Heart left ventricle (tissue), 16 donors: Measurements from ENCODE around the gene TSC22D4. TPM values are rescaled to one million over a fixed set of nuclear protein-coding genes. Genes with fewer than 3 reads are reported as not detected.
A peak's percentile ranks its signal among the peaks of the same experiment; 100 is the strongest.

ENCODE experiments used
- ATAC-seq, 4 donors: fragments of 200-7000 bp; cut with Tn5 transposase; one replicate each; pipeline ENCODE4 v1.9.1; 2020 to 2022; ENCODE audit warnings: moderate library complexity in 4 of 4, mild to moderate bottlenecking in 3 of 4, moderate number of reproducible peaks in 1 of 4
- DNase-seq, 5 donors: peaks; one replicate each; pipeline ENCODE4 v3.0.0-alpha.2; 2020
- H3K27ac ChIP-seq, 12 donors: fragments of 200-600 bp; sonication (generic) in 4 of 12; one replicate each; pipeline versions ENCODE4 v1.5.0 to v1.8.0; 2016 to 2022; ENCODE audit warnings: mild to moderate bottlenecking in 2 of 12
- H3K27me3 ChIP-seq, 9 donors: fragments of 200-600 bp; sonication (generic) in 2 of 9; one replicate each; pipeline versions ENCODE4 v1.5.1 to v1.8.0; 2016 to 2022; ENCODE audit warnings: mild to moderate bottlenecking in 3 of 9
- H3K36me3 ChIP-seq, 9 donors: fragments of 200-600 bp; sonication (generic) in 2 of 9; one replicate each; pipeline versions ENCODE4 v1.5.0 to v1.8.0; 2018 to 2022; ENCODE audit warnings: mild to moderate bottlenecking in 2 of 9
- H3K4me1 ChIP-seq, 12 donors: fragments of 200-600 bp; sonication (generic) in 4 of 12; one replicate each; pipeline versions ENCODE4 v1.5.0 to v1.8.0; 2016 to 2022; ENCODE audit warnings: mild to moderate bottlenecking in 3 of 12
- H3K4me3 ChIP-seq, 12 donors: fragments of 200-600 bp; sonication (generic) in 4 of 12; one replicate each; pipeline versions ENCODE4 v1.5.0 to v1.8.0; 2017 to 2022; ENCODE audit warnings: mild to moderate bottlenecking in 9 of 12, moderate library complexity in 4 of 12
- H3K9me3 ChIP-seq, 12 donors: fragments of 200-600 bp; sonication (generic) in 4 of 12; one replicate each; pipeline versions ENCODE4 v1.5.0 to v1.8.0; 2016 to 2022; ENCODE audit warnings: mild to moderate bottlenecking in 1 of 12
- CTCF ChIP-seq, 12 donors: fragments of 200-600 bp; sonication (generic) in 4 of 12; IDR thresholded peaks; one replicate each; pipeline versions ENCODE4 v1.5.0 to v1.8.0; 2018 to 2022; ENCODE audit warnings: antibody characterized with exemption in 12 of 12, mild to moderate bottlenecking in 5 of 12
- POLR2A ChIP-seq, 2 donors: fragments of 450-650 bp; IDR thresholded peaks; one replicate each; pipeline ENCODE4 v1.6.1; 2017; ENCODE audit warnings: antibody characterized with exemption in 2 of 2, mild to moderate bottlenecking in 2 of 2, moderate library complexity in 2 of 2
- WGBS, 4 donors: extraction: QIAGEN DNeasy Blood & Tissue Kit in 2 of 4; methylation state at CpG; one replicate each; pipeline versions ENCODE4 v1.1.5 to v1.1.7; 2013 to 2018; 5-methylcytosine and 5-hydroxymethylcytosine counted together
- intact Hi-C, 10 donors: fragments of 100-400 bp; cut with DNase I; formaldehyde crosslinking; loops; one replicate each; pipeline versions ENCODE4 v1.11.1 to v1.14.2; 2022
- polyA plus RNA-seq, 2 donors: library from polyadenylated mRNA; stranded (reverse); fragments of 200-250 nt; gene quantifications; one replicate each; pipeline ENCODE4 v1.2.3, GENCODE V29; 2013
- total RNA-seq, 9 donors: library from RNA; depleted of rRNA in 2 of 9; stranded (reverse); fragments of >200 nt in 2 of 9; fragmentation: NEBNext Ultra II Directional in 3 of 9; extraction: Animal tissue kit (Norgen Biotek cat#: 25700) in 3 of 9; gene quantifications; one replicate each; pipeline versions ENCODE4 v1.1.0 to v1.2.4, GENCODE V29; 2016 to 2023
- donor health status: ischemic (EF 13 %, LVEDD 7.1; RV severe dilation, severe dysfunction).
- donor health status: healthy with polysubstance abuse.
- donor health status: DM: no; HTN: yes; CAD: no.
- donor health status: DM: no; HTN: no; CAD: no.
- donor health status: ischemic (EF 25% LVEDD 6.9; RV normal size, moderate dysfunction).
- donor health status: ischemic (EF 25% LVEDD 5.7; RV mildly dilated, moderate dysfunction).
- donor health status: healthy.
- donor health status: DM: yes; HTN: yes; CAD: no.
- donor health status: ischemic (EF 35%, LVEDD 5.7; RV mildly dilated, moderate dysfunction).
- donor health status: nonischemic (EF 11% LVEDD 7.7; RV severe dilation, severe dysfunction).
- donor health status: DM: yes; HTN: yes; CAD: no.
- donor health status: PGD.
- donor health status: ischemic (EF 29% LVEDD 5.4; RV normal size, mild dysfunction).
- donor health status: nonischemic (EF 23%, LVEDD 6.1; RV moderate dilation, normal function).

The TSC22D4 gene
- total and polyA plus RNA-seq, 11 donors, result 41.8 to 55.5 (median 47.0) TPM

GRCh38 chr7:100483722-100484672, 5.0 kb upstream of the TSC22D4 start, which contains the start of gene NYAP1:
TSS of gene NYAP1 (plus strand) at chr7:100483927. CDS start at chr7:100485312, 1,385 bp downstream.
- Histone ChIP-seq H3K27me3 (no peaks in the 10 kb centered on the region), H3K36me3 (no peaks in the 10 kb centered on the region), H3K9me3 (no peaks in the 10 kb centered on the region), H3K4me1 (peaks cover 0 to 33% (median 13%) of the 10 kb centered on the region in 12 donors), H3K27ac (peak within 1 kb of the TSS in 4 of 12 donors; percentile 46 to 74 (median 60)), H3K4me3 (peak within 1 kb of the TSS; percentile 31 to 73 (median 58))
- DNase-seq (peak; percentile 38 to 80 (median 60)), ATAC-seq (peak in 3 of 4 donors; percentile 19 to 44 (median 38))
- intact Hi-C loops, result loop anchor here in 6 of 10 donors (1.0 to 5.0 kb wide), 4 partner anchors 15 to 73 kb away; no protein-coding TSS in a partner anchor
- TF ChIP-seq CTCF (IDR thresholded peaks at IDR 0.05) (no peak), POLR2A (IDR thresholded peaks at IDR 0.05) (no peak)
- 26 to 45% (median 36%) methylated on average over 26 to 45 of the region's 45 CpGs for WGBS, 4 donors

- TF ChIP-seq CTCF (IDR thresholded peaks at IDR 0.05), result peak; percentile 80 to 99 (median 94)
- no peak for TF ChIP-seq POLR2A (IDR thresholded peaks at IDR 0.05)
- 1% methylated on average over 18 to 79 of the region's 79 CpGs for WGBS, 4 donors
- ATAC-seq (peak in 3 of 4 donors; percentile 20 to 52 (median 37)), DNase-seq (peak; percentile 67 to 88 (median 73))
- intact Hi-C loops, result loop anchor here in 6 of 10 donors (1.0 to 5.0 kb wide), 4 partner anchors 14 to 74 kb away; no protein-coding TSS in a partner anchor
- Histone ChIP-seq H3K4me1 (peaks cover 0 to 33% (median 14%) of the 10 kb centered on the region in 12 donors), H3K4me3 (peak overlapping the region; percentile 31 to 73 (median 58)), H3K9me3 (no peaks in the 10 kb centered on the region), H3K27ac (peak overlapping the region in 4 of 12 donors; percentile 46 to 74 (median 60)), H3K27me3 (no peaks in the 10 kb centered on the region), H3K36me3 (no peaks in the 10 kb centered on the region)
Observed at GRCh38 chr7:100483090-100483721, 4.2 kb upstream of the TSC22D4 start.

- TF ChIP-seq CTCF (IDR thresholded peaks at IDR 0.05) (no peak), POLR2A (IDR thresholded peaks at IDR 0.05) (no peak)
- Histone ChIP-seq H3K36me3 (no peaks in the 10 kb centered on the region), H3K4me3 (peak overlapping the region; percentile 31 to 73 (median 58)), H3K4me1 (peaks cover 0 to 36% (median 14%) of the 10 kb centered on the region in 12 donors), H3K27ac (peak overlapping the region in 3 of 12 donors; percentile 56 to 74 (median 65)), H3K27me3 (no peaks in the 10 kb centered on the region), H3K9me3 (no peaks in the 10 kb centered on the region)
- DNase-seq (no peak), ATAC-seq (no peak)
- intact Hi-C loops, result loop anchor here in 6 of 10 donors (1.0 to 5.0 kb wide), 4 partner anchors 13 to 75 kb away; no protein-coding TSS in a partner anchor
- 40 to 46% (median 44%) methylated on average over 14 of the region's 14 CpGs for WGBS, 4 donors
Observed at GRCh38 chr7:100482728-100483089, 3.7 kb upstream of the TSC22D4 start.
